CD4-positive, alpha-beta memory T cell (primary cell): Measurements from ENCODE around the gene ANKRD55. TPM values are rescaled to one million over a fixed set of nuclear protein-coding genes. Genes with fewer than 3 reads are reported as not detected.

Experiments
- CTCF ChIA-PET: fragments of 350-600 bp; sonication (Branson Sonifier 250); formaldehyde crosslinking; loops from one replicate; lab custom pipeline; 2021; ENCODE audit warnings: inconsistent platforms; ENCODE audit not compliant: partially characterized antibody; lab: Charles Lee
- POLR2A ChIA-PET: fragments of 350-600 bp; sonication (Branson Sonifier 250); formaldehyde crosslinking; loops from one replicate; lab custom pipeline; 2021; ENCODE audit not compliant: partially characterized antibody; lab: Charles Lee
- DNase-seq, 5 donors: peaks; one replicate each; pipeline versions ENCODE4 v3.0.0 to v3.0.0-alpha.2; 2020 to 2022; ENCODE audit warnings: mixed read lengths in 1 of 5
- H3K27ac ChIP-seq: one replicate; pipeline ENCODE4 v1.7.0; 2013; ENCODE audit warnings: low read depth, low read length
- H3K27me3 ChIP-seq: 2 replicates; pipeline ENCODE4 v1.7.0; 2013; ENCODE audit warnings: mild to moderate bottlenecking, low read length, moderate library complexity; ENCODE audit not compliant: insufficient read depth
- H3K36me3 ChIP-seq: 2 replicates; pipeline ENCODE4 v1.7.0; 2013; ENCODE audit warnings: mild to moderate bottlenecking, low read length, moderate library complexity; ENCODE audit not compliant: insufficient read depth
- H3K4me1 ChIP-seq: 2 replicates; pipeline ENCODE4 v1.7.0; 2013; ENCODE audit warnings: mild to moderate bottlenecking, low read length, moderate library complexity; ENCODE audit not compliant: insufficient read depth
- H3K4me3 ChIP-seq, 2 donors: one replicate each; pipeline ENCODE4 v1.7.0; 2013; ENCODE audit warnings: low read length in 2 of 2, mild to moderate bottlenecking in 1 of 2
- H3K9me3 ChIP-seq, 2 donors: one replicate each; pipeline ENCODE4 v1.7.0; 2013; ENCODE audit warnings: low read length in 2 of 2, control low read depth in 1 of 2; ENCODE audit not compliant: control insufficient read depth in 1 of 2
- H3K27ac Mint-ChIP-seq, 7 donors: one replicate each; pipeline ENCODE4 v1.8.0; 2020 to 2021; ENCODE audit warnings: mixed read lengths in 7 of 7, mild to moderate bottlenecking in 6 of 7, inconsistent platforms in 3 of 7, moderate library complexity in 3 of 7
- H3K27me3 Mint-ChIP-seq, 2 donors: one replicate each; pipeline ENCODE4 v1.8.0; 2020 to 2021; ENCODE audit warnings: mixed read lengths in 2 of 2
- H3K36me3 Mint-ChIP-seq, 2 donors: one replicate each; pipeline ENCODE4 v1.8.0; 2020 to 2021; ENCODE audit warnings: mixed read lengths in 2 of 2, inconsistent platforms in 1 of 2, mild to moderate bottlenecking in 1 of 2
- H3K4me1 Mint-ChIP-seq, 4 donors: one replicate each; pipeline ENCODE4 v1.8.0; 2020 to 2021; ENCODE audit warnings: mixed read lengths in 4 of 4, mild to moderate bottlenecking in 1 of 4
- H3K4me3 Mint-ChIP-seq, 8 donors: one replicate each; pipeline ENCODE4 v1.8.0; 2020 to 2021; ENCODE audit warnings: mixed read lengths in 8 of 8, mild to moderate bottlenecking in 7 of 8, moderate library complexity in 6 of 8, inconsistent platforms in 3 of 8
- H3K9me3 Mint-ChIP-seq, 8 donors: one replicate each; pipeline ENCODE4 v1.8.0; 2020 to 2021; ENCODE audit warnings: mixed read lengths in 8 of 8, mild to moderate bottlenecking in 5 of 8, inconsistent platforms in 3 of 8, moderate library complexity in 1 of 8
- intact Hi-C: fragments of 100-400 bp; cut with micrococcal nuclease; formaldehyde crosslinking; loops from one replicate; pipeline ENCODE4 v1.15.1; 2023
- polyA plus RNA-seq, 2 donors: library from polyadenylated mRNA; unstranded; fragments of 300-500 nt; fragmentation: Illumina TruSeq; gene quantifications; one replicate each; pipeline ENCODE4 v1.2.3, GENCODE V29; 2021
- total RNA-seq, 2 experiments: library from RNA; stranded (reverse); gene quantifications; one replicate each; pipeline ENCODE4 v1.2.3, GENCODE V29; 2021

Gene ANKRD55
- total and polyA plus RNA-seq, 4 experiments from 2014 or later = 8.3 to 17.8 (median 12.3) TPM

DNA sequence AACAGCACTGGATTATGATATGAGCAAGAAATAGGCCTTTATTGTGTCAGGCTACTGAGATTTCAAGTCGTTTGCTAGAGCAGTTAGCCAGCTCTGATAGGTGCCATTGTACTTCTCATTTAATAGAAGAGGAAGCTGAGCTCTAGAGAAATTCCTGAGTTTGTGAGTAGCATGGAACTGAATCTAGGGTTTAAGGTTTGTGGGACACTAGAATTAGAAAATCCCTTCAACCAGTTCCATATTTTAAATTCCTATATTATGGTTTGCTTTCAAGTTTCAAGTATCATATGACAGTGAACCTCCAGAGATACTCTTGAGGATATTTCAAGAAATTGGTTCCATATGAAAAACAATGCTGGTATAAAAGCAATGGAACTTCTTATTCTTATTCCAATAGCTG lies 87.6 kb downstream of the ANKRD55 start:
- H3K27me3 Mint-ChIP-seq = no peaks in the 10 kb centered on the region
- H3K4me1 Mint-ChIP-seq = peaks cover 47 to 66% (median 52%) of the 10 kb centered on the region in 4 donors
- no peak for DNase-seq
- intact Hi-C loops = loop anchor here (5.0 kb wide), 2 partner anchors 43 to 153 kb away; partner anchors contain the start of gene IL6ST
- no peaks in the 10 kb centered on the region for H3K9me3 Mint-ChIP-seq
- no peak overlapping the region for H3K4me3 ChIP-seq
- H3K4me1 ChIP-seq = peaks cover 74% of the 10 kb centered on the region
- no peaks in the 10 kb centered on the region for H3K36me3 Mint-ChIP-seq
- no peaks in the 10 kb centered on the region for H3K9me3 ChIP-seq
- H3K36me3 ChIP-seq = no peaks in the 10 kb centered on the region
- ChIA-PET CTCF (interaction anchor here (0.9 to 1.6 kb wide), 3 partner anchors 10 to 124 kb away, joined by 3 to 4 read pairs (median 3); no protein-coding TSS in a partner anchor), POLR2A (interaction anchor here (0.8 to 1.8 kb wide), 2 partner anchors 27 to 43 kb away, joined by 3 to 7 read pairs; no protein-coding TSS in a partner anchor)
- peak overlapping the region in 3 of 7 donors; percentile 23 to 53 (median 36) for H3K27ac Mint-ChIP-seq
- no peaks in the 10 kb centered on the region for H3K27me3 ChIP-seq
- H3K27ac ChIP-seq = no peak overlapping the region
- no peak overlapping the region for H3K4me3 Mint-ChIP-seq

DNA sequence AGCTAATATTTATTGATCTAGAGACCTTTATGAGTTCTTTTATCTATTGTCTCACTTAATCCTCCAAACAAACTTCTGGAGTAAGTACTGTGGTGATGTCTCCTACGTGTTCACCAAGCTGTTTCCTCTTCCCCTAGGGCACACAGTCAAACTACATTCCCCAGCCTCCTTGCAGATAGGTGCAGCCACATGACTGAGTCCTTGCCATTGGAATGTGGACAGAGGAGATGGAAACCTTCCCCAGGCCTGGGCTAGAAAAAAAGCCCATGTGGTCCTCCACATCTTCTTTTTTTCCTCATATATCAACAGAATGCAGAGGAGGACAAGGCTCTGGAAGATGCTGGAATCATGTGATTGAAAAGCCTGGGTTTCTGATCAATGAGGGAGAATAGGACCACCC lies 88.0 kb downstream of the ANKRD55 start:
- peaks cover 71% of the 10 kb centered on the region for H3K4me1 ChIP-seq
- Mint-ChIP-seq H3K9me3 (no peaks in the 10 kb centered on the region), H3K36me3 (no peaks in the 10 kb centered on the region), H3K4me1 (peaks cover 47 to 66% (median 52%) of the 10 kb centered on the region in 4 donors), H3K27ac (peak overlapping the region in 5 of 7 donors; percentile 8 to 53 (median 36)), H3K4me3 (no peak overlapping the region), H3K27me3 (no peaks in the 10 kb centered on the region)
- no peaks in the 10 kb centered on the region for H3K27me3 ChIP-seq
- no peaks in the 10 kb centered on the region for H3K9me3 ChIP-seq
- no peak overlapping the region for H3K4me3 ChIP-seq
- no peaks in the 10 kb centered on the region for H3K36me3 ChIP-seq
- intact Hi-C loops = loop anchor here (5.0 kb wide), 2 partner anchors 43 to 153 kb away; partner anchors contain the start of gene IL6ST
- POLR2A ChIA-PET = interaction anchor here (0.8 to 1.8 kb wide), 4 partner anchors 28 to 150 kb away, joined by 3 to 7 read pairs (median 6); partner anchors contain the start of gene IL6ST
- CTCF ChIA-PET = interaction anchor here (0.8 to 1.7 kb wide), 6 partner anchors 10 to 123 kb away, joined by 3 to 6 read pairs (median 4); no protein-coding TSS in a partner anchor
- DNase-seq = no peak
- H3K27ac ChIP-seq = no peak overlapping the region

DNA sequence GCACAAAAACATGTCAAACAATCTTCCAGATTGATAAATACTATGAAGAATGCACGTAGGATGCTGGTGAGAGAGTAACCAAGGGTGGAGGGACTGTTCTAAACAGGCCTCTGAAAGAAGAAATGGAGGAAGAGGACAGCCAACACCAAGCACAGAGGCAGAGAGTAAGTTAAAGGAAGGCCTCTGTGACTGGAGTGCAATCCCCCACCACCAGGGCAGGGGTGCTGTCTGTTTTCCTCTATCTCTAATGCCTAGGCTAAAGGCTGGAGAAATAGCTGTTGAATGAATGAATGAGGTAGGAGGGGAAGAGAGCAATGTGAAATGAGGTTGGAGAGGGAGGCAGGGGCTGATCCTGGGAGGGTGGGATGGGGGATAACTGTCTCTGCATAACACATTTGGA lies 88.9 kb downstream of the ANKRD55 start:
- no peaks in the 10 kb centered on the region for H3K27me3 Mint-ChIP-seq
- Histone ChIP-seq H3K27me3 (no peaks in the 10 kb centered on the region), H3K4me3 (no peak overlapping the region), H3K27ac (no peak overlapping the region), H3K9me3 (no peaks in the 10 kb centered on the region), H3K4me1 (peaks cover 62% of the 10 kb centered on the region), H3K36me3 (no peaks in the 10 kb centered on the region)
- peaks cover 45 to 63% (median 52%) of the 10 kb centered on the region in 4 donors for H3K4me1 Mint-ChIP-seq
- no peaks in the 10 kb centered on the region for H3K9me3 Mint-ChIP-seq
- intact Hi-C loops = no loop called here
- no peaks in the 10 kb centered on the region for H3K36me3 Mint-ChIP-seq
- DNase-seq = no peak
- H3K27ac Mint-ChIP-seq = peak overlapping the region in 5 of 7 donors; percentile 14 to 90 (median 42)
- peak overlapping the region in 1 of 8 donors; percentile 12 for H3K4me3 Mint-ChIP-seq
- POLR2A ChIA-PET = interaction anchor here (1.4 to 1.8 kb wide), 4 partner anchors 17 to 150 kb away, joined by 3 to 7 read pairs (median 6); partner anchors contain the start of gene IL6ST
- CTCF ChIA-PET = interaction anchor here (0.8 to 1.7 kb wide), 4 partner anchors 9 to 122 kb away, joined by 4 to 6 read pairs (median 4); no protein-coding TSS in a partner anchor

DNA sequence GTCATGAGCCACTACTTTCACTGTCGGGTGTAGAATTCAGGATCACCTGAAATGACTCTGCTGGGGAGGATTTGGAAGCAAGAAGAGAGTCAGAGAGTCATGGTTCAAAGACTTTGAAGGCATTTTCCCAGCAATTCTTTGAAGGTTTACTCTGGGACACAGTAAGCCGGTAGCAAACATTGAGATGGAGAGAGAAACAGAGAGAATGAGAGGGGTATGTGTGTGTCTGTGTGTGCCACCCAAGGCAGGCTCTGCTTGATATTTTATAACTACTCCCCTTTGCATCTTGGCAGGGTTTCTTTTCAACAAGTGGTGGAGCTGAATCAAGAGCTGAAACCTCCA lies 89.8 kb downstream of the ANKRD55 start:
- ChIA-PET POLR2A (interaction anchor here (1.4 to 1.8 kb wide), 2 partner anchors 18 to 149 kb away, joined by 3 to 5 read pairs; partner anchors contain the start of gene IL6ST), CTCF (interaction anchor here (0.7 to 1.7 kb wide), 2 partner anchors 17 to 165 kb away, joined by 3 to 6 read pairs; no protein-coding TSS in a partner anchor)
- no peaks in the 10 kb centered on the region for H3K9me3 Mint-ChIP-seq
- H3K27ac Mint-ChIP-seq = peak overlapping the region in 5 of 7 donors; percentile 4 to 83 (median 11)
- intact Hi-C loops = no loop called here
- H3K4me3 Mint-ChIP-seq = peak overlapping the region in 4 of 8 donors; percentile 30 to 56 (median 43)
- no peaks in the 10 kb centered on the region for H3K27me3 Mint-ChIP-seq
- DNase-seq = no peak
- Histone ChIP-seq H3K36me3 (no peaks in the 10 kb centered on the region), H3K27me3 (no peaks in the 10 kb centered on the region), H3K4me3 (no peak overlapping the region), H3K4me1 (peaks cover 54% of the 10 kb centered on the region), H3K9me3 (no peaks in the 10 kb centered on the region), H3K27ac (no peak overlapping the region)
- H3K4me1 Mint-ChIP-seq = peaks cover 41 to 60% (median 48%) of the 10 kb centered on the region in 4 donors
- H3K36me3 Mint-ChIP-seq = peaks cover 0 to 3% of the 10 kb centered on the region in 2 donors

DNA sequence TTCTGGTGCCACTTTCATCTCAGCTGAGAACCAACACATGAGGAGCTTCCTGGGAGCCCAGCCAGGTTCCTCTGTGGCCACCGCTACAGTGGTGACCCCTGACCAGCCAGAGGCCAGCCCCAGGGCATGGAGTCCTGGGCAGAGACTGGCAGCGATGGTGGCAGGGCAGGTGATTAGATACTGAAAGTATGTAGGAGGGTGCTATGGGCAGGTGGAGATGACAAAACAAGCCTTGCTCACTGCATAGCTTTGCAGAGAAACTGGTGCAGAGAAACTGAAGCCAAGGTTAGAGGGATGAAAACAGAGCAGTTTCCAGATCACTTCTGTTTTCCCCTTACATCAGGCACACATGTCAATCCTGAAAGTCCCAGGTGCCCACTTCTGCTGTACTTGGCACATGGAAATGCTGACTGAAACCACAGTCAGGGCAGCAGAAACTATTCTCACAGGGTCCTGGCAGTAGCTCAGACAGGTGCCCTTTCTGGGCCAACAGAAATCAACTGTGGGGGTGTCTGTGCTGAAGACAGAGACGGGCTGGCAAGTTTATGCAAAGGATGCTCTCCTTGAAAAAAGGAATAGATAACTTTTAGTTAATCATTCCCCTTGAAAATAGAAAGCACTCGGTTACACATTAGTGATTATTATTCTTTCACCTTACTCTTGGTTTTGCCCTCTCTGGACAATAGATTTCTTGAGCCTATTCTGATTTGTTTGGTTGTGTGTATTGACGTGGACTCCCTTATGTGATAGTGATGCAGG lies 90.3 kb downstream of the ANKRD55 start:
- no peak overlapping the region for H3K4me3 ChIP-seq
- peaks cover 48% of the 10 kb centered on the region for H3K4me1 ChIP-seq
- no peak for DNase-seq
- intact Hi-C loops = no loop called here
- H3K9me3 Mint-ChIP-seq = peaks cover 0 to under 1% (median 0%) of the 10 kb centered on the region in 8 donors
- POLR2A ChIA-PET = no interaction called here
- no peaks in the 10 kb centered on the region for H3K36me3 ChIP-seq
- CTCF ChIA-PET = interaction anchor here (0.7 kb wide), 1 partner anchor 165 kb away, joined by 3 read pairs; no protein-coding TSS in a partner anchor
- no peaks in the 10 kb centered on the region for H3K9me3 ChIP-seq
- no peak overlapping the region for H3K27ac ChIP-seq
- H3K27me3 ChIP-seq = no peaks in the 10 kb centered on the region
- peaks cover 37 to 58% (median 45%) of the 10 kb centered on the region in 4 donors for H3K4me1 Mint-ChIP-seq
- H3K27me3 Mint-ChIP-seq = no peaks in the 10 kb centered on the region
- H3K4me3 Mint-ChIP-seq = peak overlapping the region in 7 of 8 donors; percentile 23 to 74 (median 43)
- H3K27ac Mint-ChIP-seq = peak overlapping the region in 6 of 7 donors; percentile 11 to 88 (median 66)
- H3K36me3 Mint-ChIP-seq = peaks cover 0 to 4% of the 10 kb centered on the region in 2 donors

DNA sequence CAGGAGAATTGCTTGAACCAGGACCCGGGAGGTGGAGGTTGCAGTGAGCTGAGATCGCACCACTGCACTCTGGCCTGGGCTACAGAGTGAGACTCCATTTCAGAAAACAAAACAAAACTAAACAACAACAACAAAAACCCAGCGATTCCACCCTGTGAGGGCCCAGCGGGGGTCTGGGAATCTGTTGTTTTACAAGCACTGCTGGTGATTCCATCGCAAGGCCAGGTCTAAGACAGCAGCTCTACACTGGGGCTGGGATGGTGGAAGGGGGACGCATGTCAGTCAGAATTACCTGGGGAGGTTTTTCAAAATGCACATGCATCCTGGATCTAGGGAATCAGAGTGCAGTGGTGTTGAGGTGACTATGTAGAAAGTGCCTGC lies 90.9 kb downstream of the ANKRD55 start:
- Mint-ChIP-seq H3K4me3 (peak overlapping the region in 6 of 8 donors; percentile 28 to 74 (median 48)), H3K9me3 (peaks cover 0 to 4% (median 0%) of the 10 kb centered on the region in 8 donors), H3K36me3 (peaks cover 0 to 5% of the 10 kb centered on the region in 2 donors), H3K4me1 (peaks cover 38 to 59% (median 44%) of the 10 kb centered on the region in 4 donors), H3K27ac (peak overlapping the region in 6 of 7 donors; percentile 11 to 88 (median 59)), H3K27me3 (no peaks in the 10 kb centered on the region)
- Histone ChIP-seq H3K27me3 (no peaks in the 10 kb centered on the region), H3K9me3 (no peaks in the 10 kb centered on the region), H3K4me3 (no peak overlapping the region), H3K27ac (no peak overlapping the region), H3K36me3 (no peaks in the 10 kb centered on the region), H3K4me1 (peaks cover 42% of the 10 kb centered on the region)
- ChIA-PET POLR2A (no interaction called here), CTCF (no interaction called here)
- intact Hi-C loops = no loop called here
- DNase-seq = no peak
